IMR-90 (cell line): ENCODE measurements around the gene TMEM253. TPM values are rescaled to one million over a fixed set of nuclear protein-coding genes. Genes with fewer than 3 reads are reported as not detected.

Source experiments
- ATAC-seq: fragments of 200-7000 bp; cut with Tn5 transposase; 2 replicates; pipeline ENCODE4 v1.9.1; 2020; ENCODE audit warnings: low read depth, mild to moderate bottlenecking, moderate library complexity
- BruUV-seq: library from RNA; stranded (reverse); fragments of 400-500 nt; replicated peaks from 2 replicates; lab custom pipeline; 2021; lab: Mats Ljungman, UMichigan
- CTCF ChIA-PET: fragments of 300-600 bp; formaldehyde crosslinking; extraction: SDS; loops from one replicate; lab custom pipeline; 2021; ENCODE audit warnings: antibody characterized with exemption; lab: Yijun Ruan, JAX
- POLR2A ChIA-PET: fragments of 300-600 bp; sonication (Branson Sonifier 250); formaldehyde crosslinking; loops from one replicate; lab custom pipeline; 2022; ENCODE audit warnings: antibody characterized with exemption; ENCODE audit not compliant: unreplicated experiment; lab: Charles Lee
- DNase-seq: peaks from one replicate; pipeline ENCODE4 v3.0.0; 2013
- H2AFZ ChIP-seq: replicated peaks from 2 replicates; pipeline ENCODE3; 2013; ENCODE audit warnings: low read length, mild to moderate bottlenecking; ENCODE audit not compliant: poor library complexity
- H2AK5ac ChIP-seq: 2 replicates; pipeline ENCODE4 v1.6.1; 2013; ENCODE audit warnings: low read depth, low read length, inconsistent platforms
- H2AK9ac ChIP-seq: replicated peaks from 2 replicates; pipeline ENCODE3; 2013; ENCODE audit warnings: mild to moderate bottlenecking, low read depth, low read length, moderate library complexity; ENCODE audit not compliant: poor library complexity
- H2BK120ac ChIP-seq: 2 replicates; pipeline ENCODE4 v1.6.1; 2013; ENCODE audit warnings: low read depth, low read length, inconsistent platforms
- H2BK15ac ChIP-seq: 3 replicates; pipeline ENCODE4 v1.6.1; 2013; ENCODE audit warnings: low read depth, low read length, inconsistent platforms
- H2BK20ac ChIP-seq: 2 replicates; pipeline ENCODE4 v1.6.1; 2013; ENCODE audit warnings: low read depth, mild to moderate bottlenecking, inconsistent platforms, low read length, moderate library complexity
- H2BK5ac ChIP-seq: 2 replicates; pipeline ENCODE4 v1.6.1; 2013; ENCODE audit warnings: mild to moderate bottlenecking, low read depth, low read length, inconsistent platforms; ENCODE audit not compliant: poor library complexity, severe bottlenecking
- H3K14ac ChIP-seq: replicated peaks from 2 replicates; pipeline ENCODE4 v1.6.1; 2013; ENCODE audit warnings: low read depth, low read length, inconsistent platforms
- H3K18ac ChIP-seq: 2 replicates; pipeline ENCODE4 v1.6.1; 2013; ENCODE audit warnings: low read depth, low read length, control low read depth
- H3K23ac ChIP-seq: 2 replicates; pipeline ENCODE4 v1.6.1; 2013; ENCODE audit warnings: low read depth, low read length, inconsistent platforms
- H3K27ac ChIP-seq: 2 replicates; pipeline ENCODE4 v1.5.1; 2013; ENCODE audit warnings: mild to moderate bottlenecking, control low read depth, low read length; ENCODE audit not compliant: insufficient read depth
- H3K27me3 ChIP-seq: 2 replicates; pipeline ENCODE4 v1.6.1; 2013; ENCODE audit warnings: low read length; ENCODE audit not compliant: control insufficient read depth, insufficient read depth
- H3K36me3 ChIP-seq: 2 replicates; pipeline ENCODE4 v1.6.1; 2013; ENCODE audit warnings: low read length, mixed read lengths; ENCODE audit not compliant: control insufficient read depth, insufficient read depth
- H3K4ac ChIP-seq: 2 replicates; pipeline ENCODE4 v1.6.1; 2013; ENCODE audit warnings: low read depth, low read length, inconsistent platforms
- H3K4me1 ChIP-seq: 2 replicates; pipeline ENCODE4 v1.6.1; 2013; ENCODE audit warnings: low read length, mixed read lengths; ENCODE audit not compliant: control insufficient read depth, insufficient read depth
- H3K4me2 ChIP-seq: 2 replicates; pipeline ENCODE4 v1.6.1; 2013; ENCODE audit warnings: low read depth, mild to moderate bottlenecking, control low read depth, low read length, moderate library complexity
- H3K4me3 ChIP-seq: 2 replicates; pipeline ENCODE4 v1.5.1; 2013; ENCODE audit warnings: low read depth, mild to moderate bottlenecking, control low read depth, low read length, moderate library complexity; ENCODE audit not compliant: insufficient read depth
- H3K56ac ChIP-seq: 2 replicates; pipeline ENCODE4 v1.6.1; 2013; ENCODE audit warnings: low read length, inconsistent platforms; ENCODE audit not compliant: insufficient read depth; ENCODE audit errors: extremely low read depth
- H3K79me1 ChIP-seq, 2 experiments: 2 replicates each; pipeline ENCODE4 v1.6.1; 2013; ENCODE audit warnings: low read length in 2 of 2, inconsistent platforms in 1 of 2, low read depth in 1 of 2
- H3K9ac ChIP-seq: 2 replicates; pipeline ENCODE4 v1.6.1; 2013; ENCODE audit warnings: low read depth, low read length, control low read depth
- H3K9me1 ChIP-seq: 2 replicates; pipeline ENCODE4 v1.6.1; 2013; ENCODE audit warnings: low read length, inconsistent platforms; ENCODE audit not compliant: insufficient read depth
- H3K9me3 ChIP-seq: 2 replicates; pipeline ENCODE4 v1.6.1; 2013; ENCODE audit warnings: low read length; ENCODE audit not compliant: control insufficient read depth, insufficient read depth
- H4K20me1 ChIP-seq: 2 replicates; pipeline ENCODE4 v1.6.1; 2013; ENCODE audit warnings: low read length, inconsistent platforms; ENCODE audit not compliant: insufficient read depth
- H4K5ac ChIP-seq: 2 replicates; pipeline ENCODE4 v1.6.1; 2013; ENCODE audit warnings: mild to moderate bottlenecking, low read depth, low read length, control low read depth
- H4K8ac ChIP-seq, 2 experiments: 2 replicates each; pipeline ENCODE4 v1.6.1; 2013; ENCODE audit warnings: low read depth in 2 of 2, low read length in 2 of 2, control low read depth in 1 of 2, inconsistent platforms in 1 of 2
- H4K91ac ChIP-seq: 2 replicates; pipeline ENCODE4 v1.6.1; 2013; ENCODE audit warnings: low read depth, low read length, inconsistent platforms; ENCODE audit not compliant: insufficient read depth
- BHLHE40 ChIP-seq: fragments of 150-350 bp; IDR thresholded peaks from 2 replicates; pipeline ENCODE4 v1.6.1; 2016; ENCODE audit warnings: mild to moderate bottlenecking, low read depth, low read length
- CEBPB ChIP-seq: IDR thresholded peaks from 2 replicates; pipeline ENCODE4 v1.6.1; 2012; ENCODE audit warnings: low read depth, low read length, improper control_type of control experiment
- CHD1 ChIP-seq: IDR thresholded peaks from 2 replicates; pipeline ENCODE4 v1.6.1; 2012; ENCODE audit warnings: low read depth, low read length, improper control_type of control experiment
- FOS ChIP-seq: fragments of 150-350 bp; IDR thresholded peaks from 2 replicates; pipeline ENCODE4 v1.6.1; 2016; ENCODE audit warnings: low read depth, low read length
- MAFK ChIP-seq: IDR thresholded peaks from 2 replicates; pipeline ENCODE4 v1.6.1; 2012; ENCODE audit warnings: low read depth, low read length, improper control_type of control experiment
- MAZ ChIP-seq: IDR thresholded peaks from 2 replicates; pipeline ENCODE4 v1.6.1; 2012; ENCODE audit warnings: low read depth, mild to moderate bottlenecking, low read length, improper control_type of control experiment, moderate library complexity, borderline replicate concordance
- MXI1 ChIP-seq: IDR thresholded peaks from 2 replicates; pipeline ENCODE4 v1.6.1; 2012; ENCODE audit warnings: low read depth, mild to moderate bottlenecking, low read length, moderate library complexity, borderline replicate concordance
- NFE2L2 ChIP-seq: fragments of 150-350 bp; IDR thresholded peaks from 2 replicates; pipeline ENCODE4 v1.6.1; 2016; ENCODE audit warnings: low read depth, mild to moderate bottlenecking, low read length
- POLR2A ChIP-seq: IDR thresholded peaks from 2 replicates; pipeline ENCODE4 v1.6.1; 2012; ENCODE audit warnings: mild to moderate bottlenecking, low read depth, low read length
- RAD21 ChIP-seq: IDR thresholded peaks from 2 replicates; pipeline ENCODE4 v1.6.1; 2012; ENCODE audit warnings: low read length, improper control_type of control experiment
- RCOR1 ChIP-seq: IDR thresholded peaks from 2 replicates; pipeline ENCODE4 v1.6.1; 2012; ENCODE audit warnings: mild to moderate bottlenecking, low read length, improper control_type of control experiment; ENCODE audit not compliant: insufficient replicate concordance
- RFX5 ChIP-seq: IDR thresholded peaks from 2 replicates; pipeline ENCODE4 v1.8.0; 2012; ENCODE audit warnings: low read depth, mild to moderate bottlenecking, low read length, moderate library complexity
- SMC3 ChIP-seq: fragments of 150-350 bp; IDR thresholded peaks from 2 replicates; pipeline ENCODE4 v1.6.1; 2016; ENCODE audit warnings: low read depth, mild to moderate bottlenecking, antibody characterized with exemption, low read length, moderate library complexity
- USF2 ChIP-seq: fragments of 150-350 bp; IDR thresholded peaks from 2 replicates; pipeline ENCODE4 v1.6.1; 2017; ENCODE audit warnings: mild to moderate bottlenecking, antibody characterized with exemption, low read length, low read depth
- WGBS, 2 experiments: methylation state at CpG; one replicate each; pipeline versions ENCODE4 v1.1.5 to v1.1.7; 2013; ENCODE audit warnings: missing lambda C conversion rate in 2 of 2; ENCODE audit not compliant: insufficient read length in 1 of 2; ENCODE audit errors: extremely low coverage in 2 of 2; 5-methylcytosine and 5-hydroxymethylcytosine counted together
- dilution Hi-C: fragments of 300-500 bp; cut with HindIII; formaldehyde crosslinking; loops from one replicate; pipeline ENCODE4 v1.14.3; 2018; ENCODE audit warnings: low sequenced_read_pairs; ENCODE audit not compliant: unreplicated experiment
- in situ Hi-C: fragments of 300-500 bp; cut with MboI; formaldehyde crosslinking; loops from 3 replicates; pipeline ENCODE4 v1.14.3; 2019; ENCODE audit warnings: low sequenced_read_pairs, inconsistent platforms, mixed read lengths
- intact Hi-C: fragments of 100-400 bp; cut with micrococcal nuclease; formaldehyde crosslinking; loops from 2 replicates; pipeline ENCODE4 v1.10.0; 2022
- polyA plus RNA-seq, 3 experiments: library from polyadenylated mRNA; depleted of rRNA; stranded (reverse); fragments of >200 nt; gene quantifications; 2 replicates each; pipeline ENCODE4 v1.2.3, GENCODE V29; 2012; ENCODE audit warnings: low replicate concordance in 1 of 3
- total RNA-seq: library from RNA; depleted of rRNA; stranded (reverse); fragments of >200 nt; gene quantifications from 2 replicates; pipeline ENCODE4 v1.2.3, GENCODE V29; 2012
- TF ChIP-seq, protein P1 (sequence below): fragments of 150-350 bp; IDR thresholded peaks from 2 replicates; pipeline ENCODE4 v1.6.1; 2016; ENCODE audit warnings: low read depth, mild to moderate bottlenecking, low read length, moderate library complexity, borderline replicate concordance
- TF ChIP-seq, protein P2 (sequence below): conservative IDR thresholded peaks from 2 replicates; pipeline ENCODE4 v1.5.1; 2012; ENCODE audit warnings: mild to moderate bottlenecking, low read depth, low read length, improper control_type of control experiment

The TMEM253 gene
- total and polyA plus RNA-seq, 2 of the 4 experiments (the other 2 are of a cell fraction): 0.07 TPM; not detected in 1

GRCh38 chr14:21055432-21056117, 45.3 kb upstream of the TMEM253 start:
- Histone ChIP-seq H3K9ac (no peak overlapping the region), H2BK120ac (no peak overlapping the region), H3K4me1 (no peaks in the 10 kb centered on the region), H2BK20ac (no peak overlapping the region), H3K36me3 (no peaks in the 10 kb centered on the region), H3K18ac (no peak overlapping the region), H3K27ac (no peak overlapping the region), H3K56ac (no peak overlapping the region), H3K4ac (no peak overlapping the region), H2AFZ (peak overlapping the region; percentile 36), H4K8ac (no peak overlapping the region), H3K27me3 (peaks cover 4% of the 10 kb centered on the region), H2BK15ac (no peak overlapping the region), H3K4me2 (no peak overlapping the region), H3K9me1 (peaks cover 3% of the 10 kb centered on the region; the same call in 1 of the 2 replicates), H3K9me3 (no peaks in the 10 kb centered on the region), H2BK5ac (no peak overlapping the region), H3K4me3 (no peak overlapping the region), H3K14ac (no peak overlapping the region), H2AK5ac (no peak overlapping the region), H4K20me1 (no peaks in the 10 kb centered on the region), H4K91ac (no peak overlapping the region), H4K5ac (no peak overlapping the region), H3K79me1 (no peaks in the 10 kb centered on the region), H2AK9ac (no peak overlapping the region), H3K23ac (no peak overlapping the region)
- DNase-seq (no peak), ATAC-seq (no peak)
- ChIA-PET CTCF (interaction anchor here (0.7 kb wide), 1 partner anchor 16 kb away, joined by 3 read pairs; no protein-coding TSS in a partner anchor), POLR2A (no interaction called here)
- WGBS, 2 experiments: 50% methylated on average over 2 of the region's 5 CpGs; no CpG with 5 or more reads in 1 of the 2 experiments
- no TSS peak for BruUV-seq
- TF ChIP-seq MAFK (no peak), MXI1 (no peak), RAD21 (no peak), RCOR1 (no peak), POLR2A (no peak), MAZ (no peak), USF2 (no peak), RFX5 (no peak), CEBPB (no peak), BHLHE40 (no peak), FOS (no peak), SMC3 (no peak), NFE2L2 (no peak), CHD1 (no peak)
- TF ChIP-seq, protein P1, sequence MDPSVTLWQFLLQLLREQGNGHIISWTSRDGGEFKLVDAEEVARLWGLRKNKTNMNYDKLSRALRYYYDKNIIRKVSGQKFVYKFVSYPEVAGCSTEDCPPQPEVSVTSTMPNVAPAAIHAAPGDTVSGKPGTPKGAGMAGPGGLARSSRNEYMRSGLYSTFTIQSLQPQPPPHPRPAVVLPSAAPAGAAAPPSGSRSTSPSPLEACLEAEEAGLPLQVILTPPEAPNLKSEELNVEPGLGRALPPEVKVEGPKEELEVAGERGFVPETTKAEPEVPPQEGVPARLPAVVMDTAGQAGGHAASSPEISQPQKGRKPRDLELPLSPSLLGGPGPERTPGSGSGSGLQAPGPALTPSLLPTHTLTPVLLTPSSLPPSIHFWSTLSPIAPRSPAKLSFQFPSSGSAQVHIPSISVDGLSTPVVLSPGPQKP: no peak
- TF ChIP-seq, protein P2, sequence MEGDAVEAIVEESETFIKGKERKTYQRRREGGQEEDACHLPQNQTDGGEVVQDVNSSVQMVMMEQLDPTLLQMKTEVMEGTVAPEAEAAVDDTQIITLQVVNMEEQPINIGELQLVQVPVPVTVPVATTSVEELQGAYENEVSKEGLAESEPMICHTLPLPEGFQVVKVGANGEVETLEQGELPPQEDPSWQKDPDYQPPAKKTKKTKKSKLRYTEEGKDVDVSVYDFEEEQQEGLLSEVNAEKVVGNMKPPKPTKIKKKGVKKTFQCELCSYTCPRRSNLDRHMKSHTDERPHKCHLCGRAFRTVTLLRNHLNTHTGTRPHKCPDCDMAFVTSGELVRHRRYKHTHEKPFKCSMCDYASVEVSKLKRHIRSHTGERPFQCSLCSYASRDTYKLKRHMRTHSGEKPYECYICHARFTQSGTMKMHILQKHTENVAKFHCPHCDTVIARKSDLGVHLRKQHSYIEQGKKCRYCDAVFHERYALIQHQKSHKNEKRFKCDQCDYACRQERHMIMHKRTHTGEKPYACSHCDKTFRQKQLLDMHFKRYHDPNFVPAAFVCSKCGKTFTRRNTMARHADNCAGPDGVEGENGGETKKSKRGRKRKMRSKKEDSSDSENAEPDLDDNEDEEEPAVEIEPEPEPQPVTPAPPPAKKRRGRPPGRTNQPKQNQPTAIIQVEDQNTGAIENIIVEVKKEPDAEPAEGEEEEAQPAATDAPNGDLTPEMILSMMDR: no peak
- intact Hi-C loops: no loop called here
- dilution Hi-C loops: no loop called here
- in situ Hi-C loops: no loop called here
